WTC11 (cell line): ENCODE results near the gene SERP2. TPM values are rescaled to one million over a fixed set of nuclear protein-coding genes. Genes with fewer than 3 reads are reported as not detected.

Experiments used
- ATAC-seq: fragments of 200-7000 bp; cut with Tn5 transposase; 2 replicates; pipeline ENCODE4 v1.10.0; 2021; ENCODE audit warnings: mild to moderate bottlenecking, moderate library complexity
- CTCF ChIA-PET: fragments of 300-600 bp; sonication (Branson Sonifier 250); formaldehyde crosslinking; loops from one replicate; lab custom pipeline; 2021; ENCODE audit warnings: antibody characterized with exemption; lab: Charles Lee
- POLR2A ChIA-PET: fragments of 350-600 bp; sonication (Branson Sonifier 250); formaldehyde crosslinking; loops from one replicate; lab custom pipeline; 2021; ENCODE audit warnings: antibody characterized with exemption; lab: Charles Lee
- DNase-seq: peaks from one replicate; pipeline ENCODE4 v3.0.0; 2021; ENCODE audit warnings: low spot score
- H3K27ac Mint-ChIP-seq: 2 replicates; pipeline ENCODE4 v1.8.0; 2021; ENCODE audit warnings: mixed read lengths
- H3K27me3 Mint-ChIP-seq: 2 replicates; pipeline ENCODE4 v1.8.0; 2021; ENCODE audit warnings: low read depth, mild to moderate bottlenecking, moderate library complexity, mixed read lengths
- H3K36me3 Mint-ChIP-seq: 2 replicates; pipeline ENCODE4 v1.8.0; 2021; ENCODE audit warnings: mixed read lengths
- H3K4me1 Mint-ChIP-seq: 2 replicates; pipeline ENCODE4 v1.8.0; 2022; ENCODE audit warnings: mixed read lengths
- H3K4me3 Mint-ChIP-seq: 2 replicates; pipeline ENCODE4 v1.8.0; 2021; ENCODE audit warnings: mild to moderate bottlenecking, moderate library complexity, mixed read lengths
- H3K9me3 Mint-ChIP-seq: 2 replicates; pipeline ENCODE4 v1.8.0; 2021; ENCODE audit warnings: mixed read lengths
- AFF4 ChIP-seq: sonication (generic); formaldehyde crosslinking; IDR thresholded peaks from 2 replicates; pipeline ENCODE4 v1.8.1; 2023; ENCODE audit warnings: mild to moderate bottlenecking, missing genetic modification reagents, borderline replicate concordance
- ATF1 ChIP-seq: sonication (generic); formaldehyde crosslinking; IDR thresholded peaks from 2 replicates; pipeline ENCODE4 v1.8.1; 2023; ENCODE audit warnings: mild to moderate bottlenecking, moderate library complexity, missing genetic modification reagents
- ATF6 ChIP-seq: sonication (generic); formaldehyde crosslinking; IDR thresholded peaks from 2 replicates; pipeline ENCODE4 v1.8.1; 2023; ENCODE audit warnings: mild to moderate bottlenecking, missing genetic modification reagents
- EMX1 ChIP-seq: fragments of 250-450 bp; sonication (Bioruptor Pico); IDR thresholded peaks from 2 replicates; pipeline ENCODE4 v1.8.0; 2021; ENCODE audit warnings: mild to moderate bottlenecking
- ETV6 ChIP-seq: sonication (generic); formaldehyde crosslinking; IDR thresholded peaks from 2 replicates; pipeline ENCODE4 v1.8.1; 2022; ENCODE audit warnings: mild to moderate bottlenecking, missing genetic modification reagents
- FOXK1 ChIP-seq: sonication (generic); formaldehyde crosslinking; IDR thresholded peaks from 2 replicates; pipeline ENCODE4 v1.8.0; 2022; ENCODE audit warnings: mild to moderate bottlenecking, moderate library complexity, missing genetic modification reagents
- HMGXB4 ChIP-seq: sonication (generic); formaldehyde crosslinking; IDR thresholded peaks from 2 replicates; pipeline ENCODE4 v1.8.1; 2023; ENCODE audit warnings: mild to moderate bottlenecking, moderate library complexity, missing genetic modification reagents
- IRF2 ChIP-seq: sonication (generic); formaldehyde crosslinking; IDR thresholded peaks from 2 replicates; pipeline ENCODE4 v1.8.0; 2022; ENCODE audit warnings: low read depth, missing genetic modification reagents, borderline replicate concordance
- OVOL2 ChIP-seq: fragments of 250-450 bp; sonication (Bioruptor Pico); IDR thresholded peaks from 2 replicates; pipeline ENCODE4 v1.9.0; 2021; ENCODE audit warnings: mild to moderate bottlenecking, borderline replicate concordance
- SOX15 ChIP-seq: fragments of 250-450 bp; sonication (Bioruptor Pico); IDR thresholded peaks from 2 replicates; pipeline ENCODE4 v1.9.0; 2021; ENCODE audit warnings: mild to moderate bottlenecking
- USF2 ChIP-seq: sonication (generic); formaldehyde crosslinking; IDR thresholded peaks from 2 replicates; pipeline ENCODE4 v1.8.1; 2023; ENCODE audit warnings: mild to moderate bottlenecking, missing genetic modification reagents, moderate library complexity
- ZMAT4 ChIP-seq: fragments of 250-450 bp; sonication (Bioruptor Pico); IDR thresholded peaks from 2 replicates; pipeline ENCODE4 v1.9.0; 2021; ENCODE audit warnings: mild to moderate bottlenecking
- ZNF317 ChIP-seq: sonication (generic); formaldehyde crosslinking; IDR thresholded peaks from 2 replicates; pipeline ENCODE4 v1.8.1; 2023; ENCODE audit warnings: low read depth, mild to moderate bottlenecking, moderate library complexity, missing genetic modification reagents, borderline replicate concordance
- ZNF425 ChIP-seq: fragments of 250-450 bp; sonication (Bioruptor Pico); conservative IDR thresholded peaks from 2 replicates; pipeline ENCODE4 v1.9.0; 2021; ENCODE audit warnings: mild to moderate bottlenecking
- total RNA-seq: library from RNA; stranded (reverse); gene quantifications from 3 replicates; pipeline ENCODE4 v1.2.3, GENCODE V29; 2021

The SERP2 gene
- total RNA-seq, 1 experiment from 2014 or later = 1.2 TPM

GRCh38 chr13:44389876-44390275, 16.3 kb downstream of the SERP2 start:
- no peak overlapping the region for H3K4me3 Mint-ChIP-seq
- H3K27me3 Mint-ChIP-seq = no peaks in the 10 kb centered on the region
- H3K27ac Mint-ChIP-seq = no peak overlapping the region
- H3K9me3 Mint-ChIP-seq = no peaks in the 10 kb centered on the region
- no peak for DNase-seq
- ChIA-PET POLR2A (interaction anchor here (0.8 kb wide), 1 partner anchor 26 kb away, joined by 3 read pairs; no protein-coding TSS in a partner anchor), CTCF (no interaction called here)
- H3K36me3 Mint-ChIP-seq = no peaks in the 10 kb centered on the region
- peaks cover 31% of the 10 kb centered on the region for H3K4me1 Mint-ChIP-seq
- no peak for ATAC-seq
- no peak for TF ChIP-seq ATF6
- TF ChIP-seq SOX15 (CRISPR knock-in tag) = no peak
- TF ChIP-seq, all 79 proteins: peak for 0

GRCh38 chr13:44393391-44393790, 19.8 kb downstream of the SERP2 start:
- ATAC-seq = no peak
- H3K27me3 Mint-ChIP-seq = no peaks in the 10 kb centered on the region
- peaks cover 36% of the 10 kb centered on the region for H3K4me1 Mint-ChIP-seq
- CTCF ChIA-PET = interaction anchor here (1.5 kb wide), 1 partner anchor 10 kb away, joined by 3 read pairs; no protein-coding TSS in a partner anchor
- DNase-seq = no peak
- H3K4me3 Mint-ChIP-seq = no peak overlapping the region
- TF ChIP-seq ETV6 (no peak), HMGXB4 (CRISPR knock-in tag) (no peak), ATF1 (CRISPR knock-in tag) (no peak), ZMAT4 (CRISPR knock-in tag) (no peak), ZNF425 (CRISPR knock-in tag) (no peak), EMX1 (CRISPR knock-in tag) (no peak), IRF2 (CRISPR knock-in tag) (no peak), AFF4 (no peak), ZNF317 (no peak), OVOL2 (CRISPR knock-in tag) (no peak)
- no peak overlapping the region for H3K27ac Mint-ChIP-seq
- H3K36me3 Mint-ChIP-seq = no peaks in the 10 kb centered on the region
- no peaks in the 10 kb centered on the region for H3K9me3 Mint-ChIP-seq
- POLR2A ChIA-PET = interaction anchor here (0.9 kb wide), 1 partner anchor 43 kb away, joined by 3 read pairs; no protein-coding TSS in a partner anchor

- ATAC-seq = no peak
- H3K36me3 Mint-ChIP-seq = no peaks in the 10 kb centered on the region
- no peak overlapping the region for H3K27ac Mint-ChIP-seq
- POLR2A ChIA-PET = interaction anchor here (1.0 kb wide), 1 partner anchor 8 kb away, joined by 3 read pairs; no protein-coding TSS in a partner anchor
- no peak overlapping the region for H3K4me3 Mint-ChIP-seq
- no peak for DNase-seq
- no peak for TF ChIP-seq FOXK1 (CRISPR knock-in tag)
- no peak for TF ChIP-seq USF2 (CRISPR knock-in tag)
- H3K9me3 Mint-ChIP-seq = no peaks in the 10 kb centered on the region
- CTCF ChIA-PET = no interaction called here
- peaks cover 24% of the 10 kb centered on the region for H3K4me1 Mint-ChIP-seq
- H3K27me3 Mint-ChIP-seq = no peaks in the 10 kb centered on the region
Measured at GRCh38 chr13:44394658-44395057, 21.0 kb downstream of the SERP2 start.
